H1 (cell line): ENCODE measurements around the gene FLRT1. TPM values are rescaled to one million over a fixed set of nuclear protein-coding genes. Genes with fewer than 3 reads are reported as not detected.

ENCODE experiments used
- CTCF ChIA-PET: fragments of 300-600 bp; sonication (Branson Sonifier 250); formaldehyde crosslinking; loops from one replicate; lab custom pipeline; 2021; ENCODE audit not compliant: partially characterized antibody; lab: Charles Lee
- POLR2A ChIA-PET: fragments of 300-600 bp; sonication (Branson Sonifier 250); formaldehyde crosslinking; loops from one replicate; lab custom pipeline; 2021; ENCODE audit warnings: inconsistent platforms; ENCODE audit not compliant: partially characterized antibody; lab: Charles Lee
- DNase-seq, 2 experiments: peaks; one replicate each; pipeline versions ENCODE4 v3.0.0 to v3.0.0-alpha.2; 2010 to 2022; ENCODE audit warnings: low spot score in 2 of 2, low read depth in 1 of 2, mixed read lengths in 1 of 2
- FAIRE-seq: peaks from 2 replicates; lab custom pipeline; 2011; peaks lifted over from hg19 to GRCh38; lab: Jason Lieb, UNC
- H2AFZ ChIP-seq: 2 replicates; pipeline ENCODE4 v1.8.1; 2012; ENCODE audit warnings: low read length, inconsistent platforms
- H2AK5ac ChIP-seq: 2 replicates; pipeline ENCODE4 v1.6.1; 2013; ENCODE audit warnings: low read depth, low read length
- H2BK120ac ChIP-seq: replicated peaks from 2 replicates; pipeline ENCODE3; 2013; ENCODE audit warnings: low read depth, low read length, inconsistent platforms
- H2BK12ac ChIP-seq: 2 replicates; pipeline ENCODE4 v1.6.1; 2013; ENCODE audit warnings: low read depth, low read length
- H2BK15ac ChIP-seq: 2 replicates; pipeline ENCODE4 v1.6.1; 2013; ENCODE audit warnings: low read length
- H2BK20ac ChIP-seq: 2 replicates; pipeline ENCODE4 v1.6.1; 2013; ENCODE audit warnings: low read length
- H2BK5ac ChIP-seq: 2 replicates; pipeline ENCODE4 v1.6.1; 2013; ENCODE audit warnings: low read depth, low read length
- H3K14ac ChIP-seq: 2 replicates; pipeline ENCODE4 v1.6.1; 2013; ENCODE audit warnings: inconsistent platforms; ENCODE audit not compliant: insufficient read length
- H3K18ac ChIP-seq: 2 replicates; pipeline ENCODE4 v1.6.1; 2013; ENCODE audit warnings: low read length; ENCODE audit errors: extremely low read depth
- H3K23ac ChIP-seq: 2 replicates; pipeline ENCODE4 v1.6.1; 2013; ENCODE audit warnings: inconsistent platforms; ENCODE audit not compliant: insufficient read length
- H3K23me2 ChIP-seq: 2 replicates; pipeline ENCODE4 v1.6.1; 2013; ENCODE audit warnings: low read depth, low read length
- H3K27ac ChIP-seq: 2 replicates; pipeline ENCODE4 v1.6.1; 2011; ENCODE audit warnings: low read depth, low read length, inconsistent platforms
- H3K27me3 ChIP-seq, 4 experiments: replicated peaks in 1 of 4; 1 replicate in 1 of 4; 2 replicates in 3 of 4; pipeline versions ENCODE4 v1.6.1 to v1.8.1; 2011 to 2013; ENCODE audit warnings: low read length in 3 of 4, mild to moderate bottlenecking in 3 of 4, inconsistent platforms in 2 of 4, mixed read lengths in 2 of 4, moderate library complexity in 1 of 4; ENCODE audit not compliant: control insufficient read depth in 3 of 4, insufficient read depth in 3 of 4; ENCODE audit errors: extremely low read depth in 1 of 4
- H3K36me3 ChIP-seq, 4 experiments: 2 replicates each; pipeline versions ENCODE4 v1.6.1 to v1.8.1; 2011 to 2013; ENCODE audit warnings: mild to moderate bottlenecking in 4 of 4, low read length in 3 of 4, moderate library complexity in 2 of 4, control low read depth in 1 of 4, inconsistent platforms in 1 of 4; ENCODE audit not compliant: insufficient read depth in 4 of 4, control insufficient read depth in 2 of 4
- H3K4ac ChIP-seq: replicated peaks from 2 replicates; pipeline ENCODE3; 2013; ENCODE audit warnings: low read length, low read depth, mixed read lengths, inconsistent platforms; ENCODE audit not compliant: insufficient read length
- H3K4me1 ChIP-seq, 4 experiments: replicated peaks in 1 of 4; 1 replicate in 1 of 4; 2 replicates in 3 of 4; pipeline versions ENCODE4 v1.6.1 to v1.8.1; 2011 to 2013; ENCODE audit warnings: low read length in 3 of 4, inconsistent platforms in 2 of 4, mixed read lengths in 1 of 4; ENCODE audit not compliant: insufficient read depth in 4 of 4, control insufficient read depth in 3 of 4
- H3K4me2 ChIP-seq, 2 experiments: 2 replicates each; pipeline versions ENCODE4 v1.6.1 to v1.8.1; 2011 to 2013; ENCODE audit warnings: low read depth in 2 of 2, low read length in 2 of 2, control low read depth in 1 of 2, inconsistent platforms in 1 of 2, mild to moderate bottlenecking in 1 of 2; ENCODE audit not compliant: insufficient read depth in 1 of 2
- H3K4me3 ChIP-seq, 4 experiments: fragments of 200-600, 300-600 bp in 1 of 4; sonication (generic), shearing (Covaris generic), sonication (Bioruptor Twin) in 1 of 4; 2 replicates each; pipeline versions ENCODE4 v1.5.1 to v1.8.1; 2011 to 2016; ENCODE audit warnings: low read length in 4 of 4, low read depth in 3 of 4, control low read depth in 2 of 4, inconsistent platforms in 2 of 4, mild to moderate bottlenecking in 2 of 4, mixed read lengths in 1 of 4, moderate library complexity in 1 of 4; ENCODE audit not compliant: insufficient read depth in 2 of 4; ENCODE audit errors: extremely low read depth in 1 of 4
- H3K56ac ChIP-seq: replicated peaks from 2 replicates; pipeline ENCODE3; 2013; ENCODE audit warnings: low read depth, mild to moderate bottlenecking, mixed read lengths, low read length, inconsistent platforms; ENCODE audit not compliant: insufficient read length
- H3K79me1 ChIP-seq: 2 replicates; pipeline ENCODE4 v1.6.1; 2013; ENCODE audit warnings: low read depth, low read length, control low read depth
- H3K79me2 ChIP-seq, 2 experiments: 2 replicates each; pipeline versions ENCODE4 v1.6.1 to v1.8.1; 2012 to 2013; ENCODE audit warnings: low read length in 2 of 2, mild to moderate bottlenecking in 2 of 2, inconsistent platforms in 1 of 2; ENCODE audit not compliant: insufficient read depth in 2 of 2, control insufficient read depth in 1 of 2
- H3K9ac ChIP-seq, 4 experiments: replicated peaks in 1 of 4; 1 replicate in 1 of 4; 2 replicates in 3 of 4; pipeline versions ENCODE4 v1.6.1 to v1.8.1; 2011 to 2013; ENCODE audit warnings: low read depth in 3 of 4, low read length in 3 of 4, control low read depth in 2 of 4, mild to moderate bottlenecking in 2 of 4, moderate library complexity in 2 of 4, inconsistent platforms in 1 of 4; ENCODE audit errors: extremely low read depth in 1 of 4
- H3K9me3 ChIP-seq, 2 experiments: 2 replicates each; pipeline versions ENCODE4 v1.6.1 to v1.8.1; 2012 to 2013; ENCODE audit warnings: mild to moderate bottlenecking in 2 of 2, moderate library complexity in 2 of 2, control low read depth in 1 of 2, inconsistent platforms in 1 of 2, low read depth in 1 of 2, low read length in 1 of 2, mixed read lengths in 1 of 2; ENCODE audit not compliant: insufficient read depth in 2 of 2
- H4K20me1 ChIP-seq, 2 experiments: replicated peaks in 1 of 2; 2 replicates each; pipeline versions ENCODE3 to v1.8.1; 2011 to 2013; ENCODE audit warnings: inconsistent platforms in 2 of 2, low read length in 2 of 2, mild to moderate bottlenecking in 1 of 2; ENCODE audit not compliant: insufficient read depth in 2 of 2, control insufficient read depth in 1 of 2
- H4K5ac ChIP-seq: 2 replicates; pipeline ENCODE4 v1.6.1; 2013; ENCODE audit warnings: low read length, low read depth, mixed read lengths, inconsistent platforms; ENCODE audit not compliant: insufficient read length
- H4K8ac ChIP-seq: 2 replicates; pipeline ENCODE4 v1.8.0; 2013; ENCODE audit warnings: mild to moderate bottlenecking, moderate library complexity, low read length, inconsistent platforms; ENCODE audit not compliant: insufficient read depth; ENCODE audit errors: extremely low read depth
- H4K91ac ChIP-seq: replicated peaks from 2 replicates; pipeline ENCODE3; 2013; ENCODE audit warnings: low read length, mixed read lengths, inconsistent platforms; ENCODE audit not compliant: insufficient read length
- BACH1 ChIP-seq: IDR thresholded peaks from 2 replicates; pipeline ENCODE4 v1.6.1; 2012; ENCODE audit warnings: low read length, improper control_type of control experiment
- CEBPB ChIP-seq: IDR thresholded peaks from 2 replicates; pipeline ENCODE4 v1.6.1; 2012; ENCODE audit warnings: low read depth, low read length
- CHD1 ChIP-seq: IDR thresholded peaks from 2 replicates; pipeline ENCODE4 v1.6.1; 2012; ENCODE audit warnings: low read depth, low read length, improper control_type of control experiment
- CTBP2 ChIP-seq: IDR thresholded peaks from 2 replicates; pipeline ENCODE4 v1.7.0; 2011; ENCODE audit warnings: borderline replicate concordance, mild to moderate bottlenecking, moderate library complexity, mixed read lengths, low read length; ENCODE audit not compliant: insufficient read depth, insufficient read length
- KDM4A ChIP-seq: IDR thresholded peaks from one replicate; pipeline ENCODE4 v1.7.1; 2012; ENCODE audit warnings: low read depth, mild to moderate bottlenecking, moderate library complexity, low read length, inconsistent platforms; ENCODE audit not compliant: severe bottlenecking
- NRF1 ChIP-seq: IDR thresholded peaks from 2 replicates; pipeline ENCODE4 v1.6.1; 2011; ENCODE audit warnings: mild to moderate bottlenecking, low read depth, low read length, improper control_type of control experiment
- RFX5 ChIP-seq: IDR thresholded peaks from 2 replicates; pipeline ENCODE4 v1.6.1; 2011; ENCODE audit warnings: low read depth, low read length, improper control_type of control experiment, borderline replicate concordance
- RXRA ChIP-seq: IDR thresholded peaks from 2 replicates; pipeline ENCODE4 v1.6.1; 2011; ENCODE audit warnings: low read depth, mild to moderate bottlenecking, low read length, moderate library complexity; ENCODE audit not compliant: insufficient read depth
- SIX5 ChIP-seq: IDR thresholded peaks from 2 replicates; pipeline ENCODE4 v1.6.1; 2011; ENCODE audit warnings: mild to moderate bottlenecking, low read depth, low read length
- SP4 ChIP-seq: IDR thresholded peaks from 2 replicates; pipeline ENCODE4 v1.6.1; 2012; ENCODE audit warnings: low read length, inconsistent platforms
- SRF ChIP-seq: IDR thresholded peaks from 2 replicates; pipeline ENCODE4 v1.6.1; 2011; ENCODE audit warnings: mild to moderate bottlenecking, low read depth, low read length, moderate library complexity
- SUZ12 ChIP-seq: fragments of 200-600 bp; sonication (generic); IDR thresholded peaks from 2 replicates; pipeline ENCODE4 v1.6.1; 2012; ENCODE audit warnings: mild to moderate bottlenecking, inconsistent platforms, low read length, moderate library complexity, mixed read lengths
- TCF12 ChIP-seq: IDR thresholded peaks from 2 replicates; pipeline ENCODE4 v1.6.1; 2011; ENCODE audit warnings: low read depth, mild to moderate bottlenecking, low read length
- USF2 ChIP-seq: IDR thresholded peaks from 2 replicates; pipeline ENCODE4 v1.6.1; 2011; ENCODE audit warnings: low read length, improper control_type of control experiment
- WGBS, 2 experiments: shearing (Covaris generic) in 1 of 2; methylation state at CpG; one replicate each; pipeline versions ENCODE4 v1.1.6 to v1.1.7; 2013 to 2015; ENCODE audit warnings: low lambda C conversion rate in 2 of 2, mixed read lengths in 2 of 2, inconsistent platforms in 1 of 2, low coverage in 1 of 2, missing lambda C conversion rate in 1 of 2; ENCODE audit not compliant: insufficient replicate concordance in 2 of 2, insufficient coverage in 1 of 2, insufficient read length in 1 of 2; ENCODE audit errors: extremely low coverage in 1 of 2, missing lambda C conversion rate in 1 of 2; 5-methylcytosine and 5-hydroxymethylcytosine counted together
- polyA plus RNA-seq, 7 experiments: library from polyadenylated mRNA; depleted of rRNA in 3 of 7; stranded (reverse) in 5 of 7; unstranded in 2 of 7; fragments of >200 nt in 5 of 7; fragments of 200-250 nt in 2 of 7; gene quantifications; 1 replicate in 5 of 7; 2 replicates in 1 of 7; 4 replicates in 1 of 7; pipeline versions ENCODE4 v1.2.1 to v1.2.3, GENCODE V29; 2011 to 2013; ENCODE audit warnings: missing spikeins in 2 of 7, mixed read lengths in 2 of 7
- total RNA-seq: library from RNA; stranded (reverse); fragmentation: NEBNext Ultra II Directional; extraction: Animal tissue kit (Norgen Biotek cat#: 25700); gene quantifications from 2 replicates; pipeline ENCODE4 v1.2.1, GENCODE V29; 2021

The FLRT1 gene
- total and polyA plus RNA-seq, 2 of the 8 experiments (the other 6 are each of a cell fraction or from before 2014, with no cell fraction given): 0.14 to 0.28 TPM

DNA sequence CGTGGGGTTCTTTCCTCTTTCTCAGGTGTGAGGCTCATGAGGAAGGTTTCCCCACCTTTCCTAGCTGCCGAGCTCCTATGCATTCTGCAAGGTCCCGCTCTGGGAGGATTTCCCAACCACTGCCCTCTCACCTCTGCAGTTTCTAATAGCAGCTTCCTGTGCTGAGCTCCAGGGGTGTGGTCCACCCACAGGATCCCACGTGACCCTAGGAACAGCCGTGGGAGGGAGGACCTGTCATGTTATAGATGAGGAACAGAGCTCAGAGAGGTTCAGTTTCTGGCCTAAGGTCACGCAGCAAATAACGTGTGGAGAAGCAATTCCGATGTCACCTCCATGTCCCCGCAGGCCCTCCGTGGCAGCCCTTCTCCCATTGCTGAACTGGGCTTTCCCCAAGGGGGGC lies 38.5 kb downstream of the FLRT1 start:
- Histone ChIP-seq H4K5ac (no peak overlapping the region), H3K56ac (no peak overlapping the region), H3K27ac (no peak overlapping the region), H3K9ac (no peak overlapping the region), H3K9me3 (no peaks in the 10 kb centered on the region), H3K27me3 (peaks cover 2 to 78% (median 50%) of the 10 kb centered on the region in 4 experiments), H3K4me1 (peaks cover 0 to 5% (median 0%) of the 10 kb centered on the region in 4 experiments; a peak in 1 of 7 replicates), H4K91ac (no peak overlapping the region), H3K18ac (no peak overlapping the region), H3K4me2 (no peak overlapping the region), H3K36me3 (no peaks in the 10 kb centered on the region), H3K4ac (no peak overlapping the region), H2BK5ac (no peak overlapping the region), H3K4me3 (no peak overlapping the region), H3K79me1 (no peaks in the 10 kb centered on the region), H3K14ac (no peak overlapping the region), H2BK120ac (no peak overlapping the region), H4K20me1 (peaks cover 6 to 18% of the 10 kb centered on the region in 2 experiments), H4K8ac (no peak overlapping the region), H2BK20ac (no peak overlapping the region), H3K23ac (no peak overlapping the region), H3K23me2 (no peaks in the 10 kb centered on the region), H2BK15ac (no peak overlapping the region), H2AFZ (no peak overlapping the region), H2AK5ac (no peak overlapping the region), H2BK12ac (no peak overlapping the region), H3K79me2 (no peaks in the 10 kb centered on the region)
- POLR2A ChIA-PET: interaction anchor here (1.6 kb wide), 1 partner anchor 27 kb away, joined by 4 read pairs; no protein-coding TSS in a partner anchor
- DNase-seq (no peak), FAIRE-seq (no peak)
- WGBS, 2 experiments: 90% methylated on average over 9 of the region's 10 CpGs; no CpG with 5 or more reads in 1 of the 2 experiments
- CTCF ChIA-PET: interaction anchor here (0.9 to 3.1 kb wide), 15 partner anchors 13 to 75 kb away, joined by 3 to 8 read pairs (median 4); no protein-coding TSS in a partner anchor
- TF ChIP-seq SIX5 (no peak), RFX5 (no peak), CEBPB (no peak), BACH1 (no peak), NRF1 (no peak), SP4 (no peak), USF2 (no peak), RXRA (no peak), TCF12 (no peak), CTBP2 (no peak), SUZ12 (no peak), SRF (no peak), CHD1 (no peak), KDM4A (no peak)
